Caco-2 (cell line): ENCODE data around the gene DAB2IP. TPM values are rescaled to one million over a fixed set of nuclear protein-coding genes. Genes with fewer than 3 reads are reported as not detected.

Experiments used
- BruUV-seq: library from RNA; stranded (reverse); fragments of 400-500 nt; replicated peaks from 2 replicates; lab custom pipeline; 2021; lab: Mats Ljungman, UMichigan
- CTCF ChIA-PET: fragments of 300-600 bp; sonication (Branson Sonifier 250); formaldehyde crosslinking; loops from one replicate; lab custom pipeline; 2022; ENCODE audit warnings: antibody characterized with exemption; lab: Charles Lee
- POLR2A ChIA-PET: fragments of 300-600 bp; sonication (Branson Sonifier 250); formaldehyde crosslinking; loops from one replicate; lab custom pipeline; 2022; ENCODE audit warnings: antibody characterized with exemption; lab: Charles Lee
- DNase-seq, 2 experiments: peaks; one replicate each; pipeline versions ENCODE4 v3.0.0 to v3.0.0-alpha.2; 2020 to 2022
- H3K27me3 ChIP-seq: replicated peaks from 2 replicates; pipeline ENCODE4 v1.6.0; 2011; ENCODE audit warnings: low read length; ENCODE audit not compliant: control insufficient read depth, insufficient read depth
- H3K36me3 ChIP-seq: 2 replicates; pipeline ENCODE4 v1.5.1; 2011; ENCODE audit warnings: low read length; ENCODE audit not compliant: control insufficient read depth, insufficient read depth
- H3K4me1 ChIP-seq: fragments of 250-450 bp; sonication (Bioruptor Pico); 2 replicates; pipeline ENCODE4 v1.5.1; 2020; ENCODE audit warnings: mild to moderate bottlenecking
- H3K4me3 ChIP-seq: 2 replicates; pipeline ENCODE4 v1.5.1; 2011; ENCODE audit warnings: low read depth, mild to moderate bottlenecking, control low read depth, low read length
- H3K9me3 ChIP-seq: fragments of 250-450 bp; sonication (Bioruptor Pico); 2 replicates; pipeline ENCODE4 v1.5.1; 2020; ENCODE audit warnings: mild to moderate bottlenecking, moderate library complexity
- H3K27ac Mint-ChIP-seq: one replicate; pipeline ENCODE4 v1.8.0; 2022; ENCODE audit warnings: mixed read lengths; ENCODE audit not compliant: unreplicated experiment
- H3K27me3 Mint-ChIP-seq: one replicate; pipeline ENCODE4 v1.8.0; 2022; ENCODE audit warnings: mixed read lengths; ENCODE audit not compliant: insufficient read depth, unreplicated experiment
- H3K36me3 Mint-ChIP-seq: one replicate; pipeline ENCODE4 v1.8.0; 2022; ENCODE audit warnings: mild to moderate bottlenecking, mixed read lengths; ENCODE audit not compliant: insufficient read depth, unreplicated experiment
- H3K4me1 Mint-ChIP-seq: one replicate; pipeline ENCODE4 v1.8.0; 2022; ENCODE audit warnings: low read depth, mixed read lengths; ENCODE audit not compliant: unreplicated experiment
- H3K4me3 Mint-ChIP-seq: one replicate; pipeline ENCODE4 v1.8.0; 2022; ENCODE audit warnings: mild to moderate bottlenecking, moderate library complexity, mixed read lengths; ENCODE audit not compliant: unreplicated experiment
- H3K9me3 Mint-ChIP-seq: one replicate; pipeline ENCODE4 v1.8.0; 2022; ENCODE audit warnings: mixed read lengths; ENCODE audit not compliant: unreplicated experiment
- intact Hi-C: fragments of 100-400 bp; cut with micrococcal nuclease; formaldehyde crosslinking; loops from one replicate; pipeline ENCODE4 v1.10.0; 2022; ENCODE audit not compliant: unreplicated experiment
- total RNA-seq: library from RNA; stranded (reverse); gene quantifications from 2 replicates; pipeline ENCODE4 v1.2.3, GENCODE V29; 2022
- TF ChIP-seq, protein P1 (sequence below), 2 experiments: fragments of 200-600 bp in 1 of 2; IDR thresholded peaks; 1 replicate in 1 of 2; 2 replicates in 1 of 2; pipeline versions ENCODE4 v1.5.1 to v1.8.0; 2011 to 2022; ENCODE audit warnings: antibody characterized with exemption in 1 of 2, control low read depth in 1 of 2, inconsistent platforms in 1 of 2, low read depth in 1 of 2, low read length in 1 of 2, mild to moderate bottlenecking in 1 of 2, moderate library complexity in 1 of 2; ENCODE audit not compliant: insufficient read depth in 1 of 2, severe bottlenecking in 1 of 2, unreplicated experiment in 1 of 2

The DAB2IP gene
- total RNA-seq, 1 experiment from 2014 or later, result 26.0 TPM

DNA sequence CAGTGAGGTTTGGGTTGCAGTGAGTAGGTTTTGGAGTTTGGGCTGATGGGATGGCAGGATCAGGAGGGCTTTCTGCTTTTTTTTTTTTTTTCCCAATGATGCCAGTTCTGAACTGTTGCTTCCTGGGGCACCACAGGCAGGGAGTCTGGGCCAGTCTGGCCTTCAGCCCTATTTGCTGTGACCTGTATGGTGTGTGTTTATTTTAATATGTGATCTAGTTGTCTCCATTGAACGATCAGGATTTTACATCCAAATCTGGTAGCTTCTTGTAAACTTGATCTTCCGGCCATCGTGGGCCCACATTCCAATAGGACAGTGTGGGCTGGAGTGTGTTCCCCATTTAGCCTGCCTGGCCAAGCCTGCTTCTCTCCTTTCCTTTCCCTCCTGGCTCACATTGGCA, 25.8 kb upstream of the DAB2IP start:
- intact Hi-C loops, result no loop called here
- TF ChIP-seq, protein P1, sequence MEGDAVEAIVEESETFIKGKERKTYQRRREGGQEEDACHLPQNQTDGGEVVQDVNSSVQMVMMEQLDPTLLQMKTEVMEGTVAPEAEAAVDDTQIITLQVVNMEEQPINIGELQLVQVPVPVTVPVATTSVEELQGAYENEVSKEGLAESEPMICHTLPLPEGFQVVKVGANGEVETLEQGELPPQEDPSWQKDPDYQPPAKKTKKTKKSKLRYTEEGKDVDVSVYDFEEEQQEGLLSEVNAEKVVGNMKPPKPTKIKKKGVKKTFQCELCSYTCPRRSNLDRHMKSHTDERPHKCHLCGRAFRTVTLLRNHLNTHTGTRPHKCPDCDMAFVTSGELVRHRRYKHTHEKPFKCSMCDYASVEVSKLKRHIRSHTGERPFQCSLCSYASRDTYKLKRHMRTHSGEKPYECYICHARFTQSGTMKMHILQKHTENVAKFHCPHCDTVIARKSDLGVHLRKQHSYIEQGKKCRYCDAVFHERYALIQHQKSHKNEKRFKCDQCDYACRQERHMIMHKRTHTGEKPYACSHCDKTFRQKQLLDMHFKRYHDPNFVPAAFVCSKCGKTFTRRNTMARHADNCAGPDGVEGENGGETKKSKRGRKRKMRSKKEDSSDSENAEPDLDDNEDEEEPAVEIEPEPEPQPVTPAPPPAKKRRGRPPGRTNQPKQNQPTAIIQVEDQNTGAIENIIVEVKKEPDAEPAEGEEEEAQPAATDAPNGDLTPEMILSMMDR (IDR thresholded peaks at IDR 0.05; ENCODE audit: insufficient read depth in 1 of 2, low read depth in 1 of 2, low read length in 1 of 2, severe bottlenecking in 1 of 2, unreplicated experiment in 1 of 2), result no peak
- DNase-seq, result no peak
- Mint-ChIP-seq H3K4me1 (peaks cover 10% of the 10 kb centered on the region), H3K36me3 (no peaks in the 10 kb centered on the region), H3K4me3 (no peak overlapping the region), H3K27me3 (no peaks in the 10 kb centered on the region), H3K9me3 (no peaks in the 10 kb centered on the region), H3K27ac (no peak overlapping the region)
- Histone ChIP-seq H3K27me3 (no peaks in the 10 kb centered on the region), H3K4me3 (no peak overlapping the region), H3K36me3 (no peaks in the 10 kb centered on the region), H3K9me3 (no peaks in the 10 kb centered on the region), H3K4me1 (no peaks in the 10 kb centered on the region; the same call in 1 of the 2 replicates)
- no TSS peak for BruUV-seq
- CTCF ChIA-PET, result no interaction called here
- POLR2A ChIA-PET, result no interaction called here

DNA sequence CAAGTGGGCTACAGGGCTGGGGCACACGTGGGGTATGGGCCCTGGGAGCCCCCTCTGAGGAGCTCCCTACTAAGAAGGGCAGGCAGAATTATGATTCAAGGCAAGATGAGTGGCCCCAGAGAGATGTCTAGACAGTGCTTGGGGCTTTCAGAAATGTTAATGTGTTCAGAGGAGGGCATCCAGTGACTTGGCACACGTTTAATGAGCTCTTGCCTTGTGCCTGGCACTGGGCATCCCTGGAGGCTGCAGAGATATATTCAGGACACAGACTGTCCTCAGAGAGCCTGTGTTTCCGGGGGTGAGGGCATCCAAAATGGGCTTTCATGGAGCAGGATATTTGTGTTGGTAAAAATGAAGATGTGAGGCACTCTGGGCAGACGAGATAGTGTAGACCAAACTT, 25.4 kb upstream of the DAB2IP start:
- no peaks in the 10 kb centered on the region for H3K27me3 ChIP-seq
- no peaks in the 10 kb centered on the region; the same call in 1 of the 2 replicates for H3K4me1 ChIP-seq
- H3K36me3 Mint-ChIP-seq, result no peaks in the 10 kb centered on the region
- no peak for DNase-seq
- TF ChIP-seq, protein P1 (IDR thresholded peaks at IDR 0.05; ENCODE audit: insufficient read depth in 1 of 2, low read depth in 1 of 2, low read length in 1 of 2, severe bottlenecking in 1 of 2, unreplicated experiment in 1 of 2), result no peak
- peaks cover 5% of the 10 kb centered on the region for H3K4me1 Mint-ChIP-seq
- ChIA-PET POLR2A (no interaction called here), CTCF (no interaction called here)
- H3K27me3 Mint-ChIP-seq, result no peaks in the 10 kb centered on the region
- no TSS peak for BruUV-seq
- no peak overlapping the region for H3K27ac Mint-ChIP-seq
- H3K4me3 ChIP-seq, result no peak overlapping the region
- intact Hi-C loops, result no loop called here
- H3K36me3 ChIP-seq, result no peaks in the 10 kb centered on the region
- H3K4me3 Mint-ChIP-seq, result no peak overlapping the region
- H3K9me3 Mint-ChIP-seq, result no peaks in the 10 kb centered on the region
- H3K9me3 ChIP-seq, result no peaks in the 10 kb centered on the region

DNA sequence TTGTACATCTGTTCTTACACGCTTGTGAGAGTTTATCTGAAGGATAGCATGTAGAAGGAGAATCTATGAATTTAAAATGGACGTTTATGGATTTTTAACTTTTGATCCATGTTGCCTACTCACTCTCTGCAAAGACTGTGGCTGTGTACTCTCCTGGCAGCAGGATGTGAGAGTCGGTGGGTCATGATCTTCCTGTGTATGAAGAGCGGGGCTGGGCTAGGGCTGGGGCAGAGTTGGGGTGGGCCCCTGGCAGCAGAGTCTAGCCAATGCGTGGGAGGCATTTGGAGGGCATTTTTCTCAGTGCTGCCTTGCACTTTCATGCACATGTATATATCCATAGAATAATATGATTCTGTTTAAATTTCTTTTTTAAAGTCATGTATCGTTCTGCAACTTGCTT, 24.0 kb upstream of the DAB2IP start:
- H3K27me3 ChIP-seq, result no peaks in the 10 kb centered on the region
- H3K36me3 ChIP-seq, result no peaks in the 10 kb centered on the region
- no peaks in the 10 kb centered on the region for H3K4me1 Mint-ChIP-seq
- no TSS peak for BruUV-seq
- no peaks in the 10 kb centered on the region for H3K27me3 Mint-ChIP-seq
- ChIA-PET CTCF (no interaction called here), POLR2A (no interaction called here)
- H3K9me3 ChIP-seq, result no peaks in the 10 kb centered on the region
- H3K4me1 ChIP-seq, result no peaks in the 10 kb centered on the region; the same call in 1 of the 2 replicates
- H3K27ac Mint-ChIP-seq, result no peak overlapping the region
- TF ChIP-seq, protein P1 (IDR thresholded peaks at IDR 0.05; ENCODE audit: insufficient read depth in 1 of 2, low read depth in 1 of 2, low read length in 1 of 2, severe bottlenecking in 1 of 2, unreplicated experiment in 1 of 2), result no peak
- H3K9me3 Mint-ChIP-seq, result no peaks in the 10 kb centered on the region
- no peaks in the 10 kb centered on the region for H3K36me3 Mint-ChIP-seq
- intact Hi-C loops, result no loop called here
- no peak overlapping the region for H3K4me3 ChIP-seq
- no peak overlapping the region for H3K4me3 Mint-ChIP-seq
- DNase-seq, result no peak
